ENCODE measurements around the gene UCP2.

DNA sequence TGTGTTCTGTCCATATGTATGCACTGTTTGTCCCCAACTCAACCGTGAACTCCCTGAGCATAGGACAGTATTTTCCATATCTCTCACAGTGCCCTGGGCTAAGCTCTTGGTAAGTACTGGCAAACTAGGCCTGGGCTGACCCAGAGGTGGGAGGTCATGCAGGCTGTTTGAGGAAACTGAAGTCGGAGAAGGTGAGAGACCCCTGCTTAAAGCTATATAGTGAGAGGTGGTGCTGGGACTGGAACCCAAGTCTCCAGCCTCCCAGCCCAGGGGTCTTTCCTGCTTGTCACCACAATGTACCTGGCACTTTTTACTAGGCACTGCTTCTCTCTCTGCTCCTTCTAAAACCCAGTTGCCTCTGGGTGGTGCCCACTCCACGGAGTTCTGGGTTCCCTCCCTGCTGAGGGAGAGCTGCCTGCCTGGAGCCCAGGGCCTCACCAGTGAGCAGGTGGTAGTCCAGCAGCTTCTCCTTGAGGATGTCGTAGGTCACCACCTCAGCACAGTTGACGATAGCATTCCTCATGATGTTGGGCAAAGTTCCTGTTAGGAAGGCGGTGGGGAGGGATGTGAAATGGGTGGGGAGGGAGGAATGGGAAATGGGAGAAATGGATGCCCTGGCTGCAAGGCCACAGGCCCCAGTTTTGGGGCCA, 21.5 kb upstream of the UCP2 start:
- TF ChIP-seq, protein P1, sequence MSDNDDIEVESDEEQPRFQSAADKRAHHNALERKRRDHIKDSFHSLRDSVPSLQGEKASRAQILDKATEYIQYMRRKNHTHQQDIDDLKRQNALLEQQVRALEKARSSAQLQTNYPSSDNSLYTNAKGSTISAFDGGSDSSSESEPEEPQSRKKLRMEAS (IDR thresholded peaks at IDR 0.05), result no peak
- no peak for TF ChIP-seq RAD21 (IDR thresholded peaks at IDR 0.05; ENCODE audit: low read depth)
- TF ChIP-seq CREB1 (IDR thresholded peaks at IDR 0.05; ENCODE audit: low read depth), result no peak

Measured in Ishikawa (cell line).